Endodermal cell (in vitro differentiated cells): Measurements from ENCODE around the gene FBLN5. TPM values are rescaled to one million over a fixed set of nuclear protein-coding genes. Genes with fewer than 3 reads are reported as not detected.

ENCODE experiments used
- DNase-seq: peaks from one replicate; pipeline ENCODE4 v3.0.0-alpha.2; 2017
- H3K27ac ChIP-seq: 2 replicates; pipeline ENCODE4 v1.5.1; 2013; ENCODE audit warnings: mild to moderate bottlenecking, low read depth, low read length, moderate library complexity
- H3K27me3 ChIP-seq: 2 replicates; pipeline ENCODE4 v1.6.1; 2013; ENCODE audit warnings: mild to moderate bottlenecking, low read length, moderate library complexity; ENCODE audit not compliant: insufficient read depth, control insufficient read depth, poor library complexity, severe bottlenecking
- H3K36me3 ChIP-seq: 2 replicates; pipeline ENCODE4 v1.7.0; 2013; ENCODE audit warnings: mild to moderate bottlenecking, low read length, moderate library complexity; ENCODE audit not compliant: control insufficient read depth, insufficient read depth
- H3K4me1 ChIP-seq: one replicate; pipeline ENCODE4 v1.7.0; 2013; ENCODE audit warnings: low read length; ENCODE audit not compliant: control insufficient read depth, insufficient read depth
- H3K4me3 ChIP-seq: 2 replicates; pipeline ENCODE4 v1.5.1; 2013; ENCODE audit warnings: mild to moderate bottlenecking, low read length, moderate library complexity
- H3K9ac ChIP-seq: 2 replicates; pipeline ENCODE4 v1.6.1; 2013; ENCODE audit warnings: mild to moderate bottlenecking, low read length, moderate library complexity; ENCODE audit not compliant: poor library complexity, severe bottlenecking; ENCODE audit errors: extremely low read depth
- H3K9me3 ChIP-seq: 2 replicates; pipeline ENCODE4 v1.6.1; 2013; ENCODE audit warnings: mild to moderate bottlenecking, low read length, moderate library complexity; ENCODE audit not compliant: control insufficient read depth
- H3K27ac Mint-ChIP-seq: 2 replicates; pipeline ENCODE4 v1.8.0; 2020; ENCODE audit warnings: mixed read lengths
- H3K27me3 Mint-ChIP-seq: 2 replicates; pipeline ENCODE4 v1.8.0; 2021; ENCODE audit warnings: mild to moderate bottlenecking, mixed read lengths; ENCODE audit not compliant: insufficient read depth
- H3K36me3 Mint-ChIP-seq: 2 replicates; pipeline ENCODE4 v1.8.0; 2020; ENCODE audit warnings: low read depth, mixed read lengths
- H3K4me1 Mint-ChIP-seq: 2 replicates; pipeline ENCODE4 v1.8.0; 2020; ENCODE audit warnings: mixed read lengths
- H3K4me3 Mint-ChIP-seq: 2 replicates; pipeline ENCODE4 v1.8.0; 2020; ENCODE audit warnings: mild to moderate bottlenecking, moderate library complexity, mixed read lengths
- H3K9me3 Mint-ChIP-seq: 2 replicates; pipeline ENCODE4 v1.8.0; 2020; ENCODE audit warnings: mild to moderate bottlenecking, mixed read lengths
- WGBS, 2 experiments: methylation state at CpG; one replicate each; pipeline versions ENCODE4 v1.1.5 to v1.1.7; 2013; ENCODE audit warnings: missing lambda C conversion rate in 2 of 2, mixed read lengths in 1 of 2; ENCODE audit not compliant: insufficient coverage in 1 of 2, insufficient read length in 1 of 2; 5-methylcytosine and 5-hydroxymethylcytosine counted together
- total RNA-seq, 2 donors: library from RNA; stranded (reverse); fragmentation: NEBNext Ultra II Directional in 1 of 2; extraction: Animal tissue kit (Norgen Biotek cat#: 25700) in 1 of 2; gene quantifications; 2 replicates in 1 of 2; 3 replicates in 1 of 2; pipeline ENCODE4 v1.2.1, GENCODE V29; 2021
- TF ChIP-seq, protein P1 (sequence below): fragments of 200-600 bp; sonication (generic); conservative IDR thresholded peaks from 2 replicates; pipeline ENCODE4 v1.5.0; 2021; ENCODE audit warnings: antibody characterized with exemption, mild to moderate bottlenecking

FBLN5 gene
- total RNA-seq, 2 donors from 2014 or later, result 4.0 to 4.8 TPM

DNA sequence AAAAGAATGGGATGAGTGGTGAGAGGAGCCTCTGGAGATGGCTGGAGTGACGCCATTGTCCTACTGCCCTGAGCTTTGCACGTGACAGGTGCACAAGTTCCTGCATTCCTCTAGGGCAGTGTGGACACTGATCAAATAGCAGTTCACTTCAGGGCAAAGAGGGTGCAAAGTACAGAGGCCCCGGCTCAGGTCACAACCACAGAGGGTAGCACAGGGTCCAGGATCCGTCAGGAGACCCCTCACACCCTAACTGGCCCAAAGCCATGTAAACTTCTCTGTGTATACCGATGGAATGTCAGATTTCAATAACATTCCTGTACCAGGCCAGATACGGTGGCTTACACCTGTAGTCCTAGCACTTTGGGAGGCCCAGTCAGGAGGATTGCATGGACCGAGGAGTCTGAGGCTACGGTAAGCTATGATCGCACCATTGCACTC lies 10.4 kb upstream of the FBLN5 start:
- DNase-seq, result no peak
- no peak overlapping the region for H3K4me3 ChIP-seq
- H3K36me3 ChIP-seq, result no peaks in the 10 kb centered on the region
- Mint-ChIP-seq H3K27ac (no peak overlapping the region), H3K27me3 (no peaks in the 10 kb centered on the region), H3K4me1 (no peaks in the 10 kb centered on the region), H3K4me3 (no peak overlapping the region), H3K9me3 (no peaks in the 10 kb centered on the region), H3K36me3 (no peaks in the 10 kb centered on the region)
- H3K27me3 ChIP-seq, result no peaks in the 10 kb centered on the region
- H3K4me1 ChIP-seq, result peaks cover 3% of the 10 kb centered on the region
- no peak overlapping the region for H3K27ac ChIP-seq
- H3K9me3 ChIP-seq, result no peaks in the 10 kb centered on the region
- H3K9ac ChIP-seq, result no peak overlapping the region
- 95 to 100% methylated on average over 5 to 9 of the region's 9 CpGs for WGBS, 2 experiments
- TF ChIP-seq, protein P1, sequence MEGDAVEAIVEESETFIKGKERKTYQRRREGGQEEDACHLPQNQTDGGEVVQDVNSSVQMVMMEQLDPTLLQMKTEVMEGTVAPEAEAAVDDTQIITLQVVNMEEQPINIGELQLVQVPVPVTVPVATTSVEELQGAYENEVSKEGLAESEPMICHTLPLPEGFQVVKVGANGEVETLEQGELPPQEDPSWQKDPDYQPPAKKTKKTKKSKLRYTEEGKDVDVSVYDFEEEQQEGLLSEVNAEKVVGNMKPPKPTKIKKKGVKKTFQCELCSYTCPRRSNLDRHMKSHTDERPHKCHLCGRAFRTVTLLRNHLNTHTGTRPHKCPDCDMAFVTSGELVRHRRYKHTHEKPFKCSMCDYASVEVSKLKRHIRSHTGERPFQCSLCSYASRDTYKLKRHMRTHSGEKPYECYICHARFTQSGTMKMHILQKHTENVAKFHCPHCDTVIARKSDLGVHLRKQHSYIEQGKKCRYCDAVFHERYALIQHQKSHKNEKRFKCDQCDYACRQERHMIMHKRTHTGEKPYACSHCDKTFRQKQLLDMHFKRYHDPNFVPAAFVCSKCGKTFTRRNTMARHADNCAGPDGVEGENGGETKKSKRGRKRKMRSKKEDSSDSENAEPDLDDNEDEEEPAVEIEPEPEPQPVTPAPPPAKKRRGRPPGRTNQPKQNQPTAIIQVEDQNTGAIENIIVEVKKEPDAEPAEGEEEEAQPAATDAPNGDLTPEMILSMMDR, result no peak

DNA sequence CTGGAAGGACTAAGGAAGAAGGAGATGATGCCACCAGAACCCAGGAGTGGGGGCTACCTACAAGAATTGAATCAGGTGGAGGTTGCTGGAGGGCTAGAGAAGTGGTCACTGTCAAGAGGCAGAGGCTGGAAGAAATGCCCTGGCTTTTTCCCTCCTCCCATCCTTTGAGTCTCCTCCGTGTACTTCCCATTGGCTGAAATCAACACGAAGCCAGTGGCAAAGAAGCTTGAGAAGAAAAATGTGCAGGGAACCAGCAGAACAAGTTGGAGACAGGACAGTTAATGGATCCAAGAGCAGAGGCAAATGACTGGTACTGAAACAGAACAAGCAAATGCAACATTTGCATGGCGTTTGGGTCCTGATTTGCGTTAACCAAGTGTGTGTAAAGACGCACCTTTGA lies 9.1 kb upstream of the FBLN5 start:
- no peak overlapping the region for H3K4me3 ChIP-seq
- Mint-ChIP-seq H3K36me3 (no peaks in the 10 kb centered on the region), H3K27me3 (no peaks in the 10 kb centered on the region), H3K4me3 (no peak overlapping the region), H3K9me3 (no peaks in the 10 kb centered on the region), H3K4me1 (no peaks in the 10 kb centered on the region), H3K27ac (no peak overlapping the region)
- no peaks in the 10 kb centered on the region for H3K27me3 ChIP-seq
- H3K27ac ChIP-seq, result no peak overlapping the region
- H3K4me1 ChIP-seq, result peaks cover under 1% of the 10 kb centered on the region
- TF ChIP-seq, protein P1, result no peak
- no peak overlapping the region for H3K9ac ChIP-seq
- WGBS, 2 experiments, result 74 to 82% methylated on average over 4 to 5 of the region's 5 CpGs
- H3K36me3 ChIP-seq, result no peaks in the 10 kb centered on the region
- H3K9me3 ChIP-seq, result no peaks in the 10 kb centered on the region
- no peak for DNase-seq

GRCh38 chr14:91955168-91955567 lies 7.7 kb upstream of the FBLN5 start:
- Histone ChIP-seq H3K27ac (no peak overlapping the region), H3K9ac (no peak overlapping the region), H3K4me3 (no peak overlapping the region), H3K36me3 (no peaks in the 10 kb centered on the region), H3K27me3 (no peaks in the 10 kb centered on the region), H3K4me1 (no peaks in the 10 kb centered on the region), H3K9me3 (no peaks in the 10 kb centered on the region)
- no peaks in the 10 kb centered on the region for H3K4me1 Mint-ChIP-seq
- no peak overlapping the region for H3K4me3 Mint-ChIP-seq
- H3K9me3 Mint-ChIP-seq, result no peaks in the 10 kb centered on the region
- TF ChIP-seq, protein P1, result no peak
- H3K27me3 Mint-ChIP-seq, result peaks cover 5% of the 10 kb centered on the region
- H3K27ac Mint-ChIP-seq, result no peak overlapping the region
- DNase-seq, result no peak
- H3K36me3 Mint-ChIP-seq, result no peaks in the 10 kb centered on the region
- 79% methylated on average over 1 of the region's 1 CpG; no CpG with 5 or more reads in 1 of the 2 experiments for WGBS, 2 experiments
